Ovary (tissue), 9 donors: ENCODE data around the gene ZNF484. TPM values are rescaled to one million over a fixed set of nuclear protein-coding genes. Genes with fewer than 3 reads are reported as not detected.
"Not testable (repeated sequence)": the region's sequence is repeated elsewhere in the genome, so short reads cannot be mapped to it uniquely, and the experiment has no call there.

Source experiments
- DNase-seq, 5 donors: peaks; one replicate each; pipeline ENCODE4 v3.0.0-alpha.2; 2019 to 2020
- H3K27ac ChIP-seq, 2 donors: fragments of 200-600 bp; one replicate each; pipeline versions ENCODE4 v1.5.1 to v1.8.0; 2019 to 2022
- H3K27me3 ChIP-seq: fragments of 200-600 bp; one replicate; pipeline ENCODE4 v1.8.0; 2022
- H3K36me3 ChIP-seq: fragments of 200-600 bp; sonication (generic); one replicate; pipeline ENCODE4 v1.5.1; 2019
- H3K4me1 ChIP-seq: one replicate; pipeline ENCODE4 v1.8.1; 2013; ENCODE audit warnings: mild to moderate bottlenecking, moderate library complexity; ENCODE audit not compliant: insufficient read depth
- H3K4me3 ChIP-seq: fragments of 200-600 bp; sonication (generic); one replicate; pipeline ENCODE4 v1.5.1; 2017
- H3K9me3 ChIP-seq, 2 donors: fragments of 200-600 bp in 1 of 2; sonication (generic) in 1 of 2; one replicate each; pipeline versions ENCODE4 v1.5.1 to v1.8.1; 2013 to 2019; ENCODE audit warnings: mild to moderate bottlenecking in 1 of 2, moderate library complexity in 1 of 2
- CTCF ChIP-seq, 3 donors: fragments of 450-650 bp in 2 of 3; fragments of 200-600 bp in 1 of 3; IDR thresholded peaks; one replicate each; pipeline versions ENCODE4 v1.5.1 to v1.8.0; 2016 to 2022; ENCODE audit warnings: antibody characterized with exemption in 3 of 3, mild to moderate bottlenecking in 1 of 3
- EP300 ChIP-seq: sonication (generic); formaldehyde crosslinking; IDR thresholded peaks from one replicate; pipeline ENCODE4 v1.6.1; 2017; ENCODE audit warnings: antibody characterized with exemption
- POLR2A ChIP-seq: fragments of 450-650 bp; IDR thresholded peaks from one replicate; pipeline ENCODE4 v1.6.1; 2017; ENCODE audit warnings: antibody characterized with exemption, mild to moderate bottlenecking, moderate library complexity
- WGBS, 3 donors: extraction: QIAGEN DNeasy Blood & Tissue Kit in 1 of 3; methylation state at CpG; one replicate each; pipeline versions ENCODE4 v1.1.5 to v1.1.7; 2013 to 2017; 5-methylcytosine and 5-hydroxymethylcytosine counted together
- intact Hi-C, 4 donors: fragments of 100-400 bp; cut with DNase I; formaldehyde crosslinking; loops; one replicate each; pipeline versions ENCODE4 v1.11.0 to v1.15.1; 2022 to 2023
- polyA plus RNA-seq, 2 donors: library from polyadenylated mRNA; stranded (reverse); fragments of 200-250 nt in 1 of 2; fragments of 350-450 nt in 1 of 2; fragmentation: Illumina TruSeq in 1 of 2; extraction: RNeasy Lipid Tissue Mini Kit (QIAGEN cat#74804) in 1 of 2; gene quantifications; one replicate each; pipeline ENCODE4 v1.2.3, GENCODE V29; 2013 to 2014
- total RNA-seq, 7 donors: library from RNA; depleted of rRNA in 2 of 7; stranded (reverse); fragments of >200 nt in 2 of 7; fragmentation: NEBNext Ultra II Directional in 3 of 7; extraction: Animal tissue kit (Norgen Biotek cat#: 25700) in 3 of 7; gene quantifications; one replicate each; pipeline versions ENCODE4 v1.1.0 to v1.2.4, GENCODE V29; 2016 to 2023
- donor health status: DM: no; HTN: no; CAD: no; lungs with moderate emphysema.
- donor health status: DM: no; HTN: no; CAD: no.
- donor health status: Bipolar disorder and iron deficiency.
- donor health status: DM: yes; HTN: yes; CAD: no.
- donor health status: DM: no; HTN: no; CAD: no.
- donor health status: DM: yes; HTN: yes; CAD: no.

ZNF484 gene
- total and polyA plus RNA-seq, 9 donors = 2.7 to 16.9 (median 10.6) TPM

- H3K4me1 ChIP-seq = no peaks in the 10 kb centered on the region
- WGBS, 3 donors = 94 to 100% (median 100%) methylated on average over 1 of the region's 1 CpG
- no peak overlapping the region for H3K27ac ChIP-seq
- no peak overlapping the region for H3K4me3 ChIP-seq
- intact Hi-C loops = no loop called here
- H3K27me3 ChIP-seq = no peaks in the 10 kb centered on the region
- H3K9me3 ChIP-seq = peaks cover 0 to 34% of the 10 kb centered on the region in 2 donors
- DNase-seq = no peak
- no peak for TF ChIP-seq EP300
- TF ChIP-seq POLR2A = no peak
- TF ChIP-seq CTCF (IDR thresholded peaks at IDR 0.05) = no peak
- no peaks in the 10 kb centered on the region for H3K36me3 ChIP-seq
These were observed 31.1 kb downstream of the ZNF484 start for GRCh38 chr9:92846662-92847145.

- H3K9me3 ChIP-seq, H3K36me3 ChIP-seq, H3K27me3 ChIP-seq, DNase-seq, H3K4me1 ChIP-seq, H3K4me3 ChIP-seq, H3K27ac ChIP-seq, intact Hi-C loops: not testable (repeated sequence)
- 93 to 97% (median 94%) methylated on average over 1 of the region's 1 CpG for WGBS, 3 donors
These were observed 39.4 kb downstream of the ZNF484 start for GRCh38 chr9:92838411-92838810.

GRCh38 chr9:92837191-92837590 lies 40.6 kb downstream of the ZNF484 start:
- intact Hi-C loops = no loop called here
- 97 to 98% (median 97%) methylated on average over 25 of the region's 25 CpGs for WGBS, 3 donors
- H3K36me3 ChIP-seq = no peaks in the 10 kb centered on the region
- no peak for TF ChIP-seq POLR2A
- TF ChIP-seq EP300 = no peak
- TF ChIP-seq CTCF (IDR thresholded peaks at IDR 0.05) = no peak
- H3K4me1 ChIP-seq = no peaks in the 10 kb centered on the region
- H3K27me3 ChIP-seq = no peaks in the 10 kb centered on the region
- no peaks in the 10 kb centered on the region for H3K9me3 ChIP-seq
- no peak for DNase-seq
- no peak overlapping the region for H3K27ac ChIP-seq
- no peak overlapping the region for H3K4me3 ChIP-seq

GRCh38 chr9:92829420-92829819 lies 48.4 kb downstream of the ZNF484 start:
- TF ChIP-seq EP300 (no peak), POLR2A (no peak), CTCF (IDR thresholded peaks at IDR 0.05) (no peak)
- Histone ChIP-seq H3K4me3 (no peak overlapping the region), H3K4me1 (no peaks in the 10 kb centered on the region), H3K27me3 (no peaks in the 10 kb centered on the region), H3K36me3 (no peaks in the 10 kb centered on the region), H3K27ac (no peak overlapping the region), H3K9me3 (no peaks in the 10 kb centered on the region)
- DNase-seq = no peak
- intact Hi-C loops = no loop called here
- WGBS, 3 donors = 83 to 90% (median 89%) methylated on average over 2 of the region's 2 CpGs

- DNase-seq, H3K36me3 ChIP-seq, H3K27ac ChIP-seq, intact Hi-C loops, H3K27me3 ChIP-seq, H3K4me1 ChIP-seq, H3K4me3 ChIP-seq, H3K9me3 ChIP-seq: not testable (repeated sequence)
- 79 to 91% (median 84%) methylated on average over 2 of the region's 2 CpGs for WGBS, 3 donors
These were observed 52.8 kb downstream of the ZNF484 start for GRCh38 chr9:92825065-92825464.

GRCh38 chr9:92820964-92821363 lies 56.9 kb downstream of the ZNF484 start:
- H3K9me3 ChIP-seq = no peaks in the 10 kb centered on the region
- intact Hi-C loops = no loop called here
- H3K27me3 ChIP-seq = no peaks in the 10 kb centered on the region
- WGBS, 3 donors = 59 to 73% (median 64%) methylated on average over 3 of the region's 3 CpGs
- no peak for DNase-seq
- no peaks in the 10 kb centered on the region for H3K4me1 ChIP-seq
- no peaks in the 10 kb centered on the region for H3K36me3 ChIP-seq
- TF ChIP-seq CTCF (IDR thresholded peaks at IDR 0.05) = no peak
- no peak for TF ChIP-seq POLR2A
- no peak for TF ChIP-seq EP300
- no peak overlapping the region for H3K27ac ChIP-seq
- no peak overlapping the region for H3K4me3 ChIP-seq

- 60 to 71% (median 65%) methylated on average over 1 of the region's 1 CpG for WGBS, 3 donors
- DNase-seq, intact Hi-C loops, H3K27ac ChIP-seq, H3K4me3 ChIP-seq, H3K27me3 ChIP-seq, H3K4me1 ChIP-seq, H3K36me3 ChIP-seq, H3K9me3 ChIP-seq: not testable (repeated sequence)
These were observed 57.9 kb downstream of the ZNF484 start for GRCh38 chr9:92819898-92820297.

- H3K4me3 ChIP-seq, DNase-seq, H3K4me1 ChIP-seq, H3K36me3 ChIP-seq, H3K9me3 ChIP-seq, H3K27ac ChIP-seq, intact Hi-C loops, H3K27me3 ChIP-seq: not testable (repeated sequence)
- WGBS, 3 donors = 9 to 12% (median 9%) methylated on average over 28 to 34 of the region's 34 CpGs
These were observed 68.1 kb downstream of the ZNF484 start for GRCh38 chr9:92809629-92810326.
